GM20431 (cell line): Measurements from ENCODE around the gene RUFY3.
"Not testable (repeated sequence)": the region's sequence is repeated elsewhere in the genome, so short reads cannot be mapped to it uniquely, and the experiment has no call there.

Experiments
- in situ Hi-C: fragments of 300-500 bp; cut with MseI, MboI; formaldehyde crosslinking; loops from one replicate; pipeline ENCODE4 v1.15.0; 2020; ENCODE audit warnings: low sequenced_read_pairs; ENCODE audit not compliant: unreplicated experiment

The RUFY3 gene

DNA sequence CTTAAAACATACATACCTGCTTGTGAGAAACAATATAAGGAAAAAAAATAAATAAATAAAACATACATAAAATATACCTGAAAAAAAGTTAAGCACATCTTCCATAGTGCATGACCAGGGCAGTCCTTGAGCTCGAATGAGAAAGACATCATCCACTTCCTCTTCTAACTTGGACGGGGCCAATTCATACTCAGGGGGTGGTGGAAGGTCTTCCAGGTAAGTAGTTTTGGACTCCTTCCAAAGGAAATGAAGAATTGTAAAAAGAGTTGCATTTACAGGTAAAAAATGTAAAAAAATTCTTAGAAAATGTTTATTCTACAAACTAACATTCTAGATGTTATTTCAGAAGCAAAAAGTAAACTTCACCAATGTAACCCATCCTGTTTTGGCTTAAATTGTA lies 114.3 kb downstream of the RUFY3 start:
- in situ Hi-C loops = no loop called here

- in situ Hi-C loops = no loop called here
These were observed 116.4 kb downstream of the RUFY3 start for GRCh38 chr4:70838204-70838603.

DNA sequence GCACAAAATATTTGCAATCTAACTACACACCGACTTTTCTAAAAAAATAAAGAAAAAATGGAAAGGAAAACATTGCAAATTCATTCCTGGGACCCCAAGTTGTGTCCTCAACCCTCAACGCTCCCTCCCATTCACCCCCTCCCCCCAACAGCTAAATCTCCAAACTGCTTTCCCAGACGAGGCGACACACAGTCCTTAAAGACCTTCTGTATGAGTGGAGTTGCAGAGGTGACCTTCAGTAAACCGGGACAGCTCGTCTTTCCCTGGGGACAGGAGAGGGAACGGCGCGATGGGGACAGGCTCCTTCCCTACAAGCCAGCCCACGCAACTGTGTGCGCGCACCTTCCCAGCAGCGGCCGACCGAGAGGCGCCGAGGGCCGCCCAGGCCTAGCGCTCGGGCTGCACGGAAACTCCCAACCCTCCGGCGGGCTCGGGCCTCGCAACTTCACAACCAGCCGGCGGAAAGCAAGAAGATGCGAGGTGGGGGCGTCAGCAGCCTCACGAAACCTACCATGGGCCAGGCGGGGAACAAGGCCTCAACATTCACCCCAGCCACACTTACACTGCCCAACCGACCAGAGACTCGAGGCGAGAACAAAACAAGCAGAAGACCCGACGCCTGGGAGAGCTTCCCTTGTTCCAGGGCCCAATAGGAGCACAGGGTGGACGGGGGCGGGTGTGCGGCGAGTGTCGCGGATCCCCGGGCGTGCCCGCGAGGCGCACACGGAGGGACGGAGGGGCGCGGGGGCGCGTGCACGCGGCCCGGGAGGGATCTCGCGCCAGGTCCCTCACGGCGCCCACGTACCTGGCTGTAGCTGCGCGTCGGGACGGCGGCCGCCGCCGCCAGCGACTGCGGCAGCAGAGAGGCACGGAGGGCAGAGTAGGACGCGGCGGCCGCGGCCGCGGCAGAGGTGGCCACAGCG lies 117.2 kb downstream of the RUFY3 start:
- in situ Hi-C loops = no loop called here

- in situ Hi-C loops = no loop called here
These were observed 117.9 kb downstream of the RUFY3 start, which contains the start of gene GRSF1 for GRCh38 chr4:70839589-70840093. Gene GRSF1 (minus strand): TSS chr4:70839890. CDS start chr4:70839827, 63 bp downstream.

GRCh38 chr4:70840137-70840536 lies 118.4 kb downstream of the RUFY3 start:
- in situ Hi-C loops = not testable (repeated sequence)

DNA sequence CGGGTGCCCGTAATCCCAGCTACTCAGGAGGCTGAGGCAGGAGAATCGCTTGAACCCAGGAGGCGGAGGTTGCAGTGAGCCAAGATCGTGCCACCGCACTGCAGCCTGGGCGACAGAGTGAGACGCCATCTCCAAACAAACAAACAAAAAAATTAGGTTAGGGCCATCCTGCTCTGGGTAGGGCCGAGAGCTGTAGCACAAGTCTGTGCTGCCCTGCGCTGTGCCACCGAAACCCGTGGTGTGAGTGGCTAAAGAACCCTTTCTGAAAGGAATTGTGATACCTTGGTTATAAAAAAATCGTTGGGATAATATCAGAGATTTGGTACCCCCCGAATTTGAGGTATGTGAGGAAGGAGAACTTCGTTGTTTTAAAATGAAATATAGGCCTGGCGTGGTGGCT lies 118.9 kb downstream of the RUFY3 start:
- in situ Hi-C loops = not testable (repeated sequence)

- in situ Hi-C loops = no loop called here
These were observed 119.4 kb downstream of the RUFY3 start for GRCh38 chr4:70841211-70841610.

GRCh38 chr4:70841951-70842350 lies 120.2 kb downstream of the RUFY3 start:
- in situ Hi-C loops = no loop called here

DNA sequence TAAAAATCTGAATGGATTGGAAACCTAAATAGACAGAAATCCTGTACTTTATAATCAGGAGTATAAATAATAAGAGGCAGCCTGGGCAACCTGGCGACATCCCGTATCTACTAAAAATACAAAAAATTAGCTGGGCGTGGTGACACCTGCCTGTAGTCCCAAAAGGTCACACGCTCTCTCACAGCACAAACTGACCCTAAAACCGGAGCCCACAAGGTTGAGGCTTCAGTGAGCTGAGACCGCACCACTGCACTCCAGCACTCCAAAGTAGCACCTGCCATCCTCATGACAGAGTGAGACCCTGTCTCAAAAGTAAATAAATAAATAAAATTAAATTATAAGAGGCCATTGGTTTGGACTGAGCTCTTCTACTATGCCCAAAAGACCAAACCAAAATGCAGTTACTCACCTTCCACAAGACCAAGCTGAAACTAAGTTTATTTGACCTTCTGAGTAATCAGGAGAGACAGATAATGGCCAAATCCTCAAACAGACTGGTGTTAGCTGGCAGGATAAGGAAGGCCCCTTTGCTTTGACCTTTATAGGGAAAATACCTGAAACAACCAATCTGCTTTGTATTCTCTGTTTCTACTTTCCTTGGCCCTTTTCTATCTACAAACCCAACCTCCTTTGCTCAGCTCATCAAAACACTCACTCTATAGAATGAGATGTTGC lies 121.1 kb downstream of the RUFY3 start:
- in situ Hi-C loops = no loop called here

DNA sequence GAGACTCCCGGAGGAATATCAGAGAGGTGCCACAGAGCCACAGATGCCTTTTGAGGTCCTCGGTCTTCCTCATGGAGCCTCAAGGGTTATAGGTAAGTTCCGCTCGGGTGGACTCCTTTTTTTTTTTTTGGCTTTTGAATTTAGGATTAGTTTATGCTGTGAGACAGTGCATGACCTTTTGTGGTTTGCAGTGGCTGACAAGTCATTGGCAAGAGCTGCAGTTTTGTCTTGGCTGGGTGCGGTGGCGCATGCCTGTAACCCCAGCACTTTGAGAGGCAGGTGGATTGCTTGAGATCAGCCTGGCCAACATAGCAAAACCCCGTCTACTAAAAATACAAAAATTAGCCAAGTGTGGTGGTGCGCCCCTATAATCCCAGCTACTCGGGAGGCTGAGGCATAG lies 122.4 kb downstream of the RUFY3 start:
- in situ Hi-C loops = no loop called here

DNA sequence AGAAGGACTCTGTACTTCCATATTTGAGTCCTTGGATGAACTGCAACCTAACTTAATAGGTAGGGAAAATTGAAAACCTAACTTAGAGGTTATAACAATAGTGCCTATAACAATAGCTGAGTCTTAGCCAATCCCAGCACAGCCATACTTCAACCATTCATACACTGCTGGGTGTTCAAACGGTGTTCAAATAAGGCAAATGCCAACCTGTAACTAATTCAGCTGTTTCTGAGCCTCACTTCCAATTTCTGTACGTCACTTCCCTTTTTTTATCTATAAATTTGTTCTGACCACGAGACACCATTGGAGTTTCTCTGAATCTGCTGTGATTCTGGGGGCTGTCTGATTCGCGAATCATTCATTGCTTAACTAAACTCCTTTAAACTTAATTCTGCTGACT lies 127.5 kb downstream of the RUFY3 start:
- in situ Hi-C loops = no loop called here

DNA sequence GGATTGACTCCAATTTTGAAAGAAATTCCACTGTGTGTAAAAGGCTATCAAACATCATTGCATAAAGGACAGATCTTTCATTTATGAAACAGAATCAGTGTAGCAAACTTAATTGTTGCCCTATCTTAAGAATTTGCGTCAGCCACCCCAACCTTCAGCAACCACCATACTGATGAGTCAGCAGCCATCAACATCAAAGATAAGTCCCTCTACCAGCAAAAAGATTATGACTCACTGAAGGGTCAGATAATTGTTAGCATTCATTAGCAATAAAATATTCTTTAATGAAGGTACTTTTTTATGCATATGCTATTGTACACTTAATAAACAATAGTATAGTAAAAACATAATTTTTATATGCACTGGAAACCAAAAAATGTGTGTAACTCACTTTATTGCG lies 133.7 kb downstream of the RUFY3 start:
- in situ Hi-C loops = no loop called here
